Lower lobe of right lung (tissue), 2 donors: ENCODE results near the gene PSMB8. TPM values are rescaled to one million over a fixed set of nuclear protein-coding genes. Genes with fewer than 3 reads are reported as not detected.

ENCODE experiments used
- ATAC-seq, 2 donors: fragments of 200-7000 bp; cut with Tn5 transposase; one replicate each; pipeline ENCODE4 v1.9.1; 2020 to 2022; ENCODE audit warnings: mild to moderate bottlenecking in 2 of 2, moderate library complexity in 2 of 2
- DNase-seq: peaks from one replicate; pipeline ENCODE4 v3.0.0-alpha.2; 2020
- H3K27ac ChIP-seq: fragments of 200-600 bp; one replicate; pipeline ENCODE4 v1.8.0; 2022
- H3K27me3 ChIP-seq: fragments of 200-600 bp; one replicate; pipeline ENCODE4 v1.8.0; 2022; ENCODE audit warnings: low read depth
- H3K36me3 ChIP-seq: fragments of 200-600 bp; one replicate; pipeline ENCODE4 v1.8.0; 2022; ENCODE audit warnings: mild to moderate bottlenecking
- H3K4me1 ChIP-seq: fragments of 200-600 bp; one replicate; pipeline ENCODE4 v1.8.0; 2022
- H3K4me3 ChIP-seq: fragments of 200-600 bp; one replicate; pipeline ENCODE4 v1.8.0; 2022; ENCODE audit warnings: mild to moderate bottlenecking
- H3K9me3 ChIP-seq: fragments of 200-600 bp; one replicate; pipeline ENCODE4 v1.8.0; 2022
- CTCF ChIP-seq: fragments of 200-600 bp; IDR thresholded peaks from one replicate; pipeline ENCODE4 v1.8.0; 2022; ENCODE audit warnings: antibody characterized with exemption, mild to moderate bottlenecking
- intact Hi-C: fragments of 100-400 bp; cut with DNase I; formaldehyde crosslinking; loops from one replicate; pipeline ENCODE4 v1.11.0; 2022
- total RNA-seq: library from RNA; stranded (reverse); fragmentation: NEBNext Ultra II Directional; extraction: Animal tissue kit (Norgen Biotek cat#: 25700); gene quantifications from one replicate; pipeline ENCODE4 v1.2.1, GENCODE V29; 2021
- donor health status: DM: no; HTN: yes; CAD: no; lungs with severe emphysema.

PSMB8 gene
- total RNA-seq, 1 donor from 2014 or later: 103 TPM

- Histone ChIP-seq H3K9me3 (no peaks in the 10 kb centered on the region), H3K36me3 (peaks cover 49% of the 10 kb centered on the region), H3K4me1 (peaks cover 42% of the 10 kb centered on the region), H3K27ac (peak overlapping the region; percentile 93), H3K27me3 (no peaks in the 10 kb centered on the region), H3K4me3 (no peak overlapping the region)
- no peak for DNase-seq
- intact Hi-C loops: no loop called here
- no peak for TF ChIP-seq CTCF
- ATAC-seq: no peak
Measured at GRCh38 chr6:32839356-32839755, 4.5 kb downstream of the PSMB8 start.

GRCh38 chr6:32838114-32838958, 5.5 kb downstream of the PSMB8 start, which contains the start of gene TAP2:
TSS of gene TAP2 (minus strand) at chr6:32838739. CDS start at chr6:32838233, 506 bp downstream.
- Histone ChIP-seq H3K9me3 (no peaks in the 10 kb centered on the region), H3K4me1 (peaks cover 42% of the 10 kb centered on the region), H3K27me3 (no peaks in the 10 kb centered on the region), H3K4me3 (peak within 1 kb of the TSS; percentile 85), H3K36me3 (peaks cover 55% of the 10 kb centered on the region), H3K27ac (peak within 1 kb of the TSS; percentile 93)
- TF ChIP-seq CTCF: peak; percentile 98
- ATAC-seq (peak; percentile 97 to 99), DNase-seq (peak; percentile 97)
- intact Hi-C loops: no loop called here

GRCh38 chr6:32837651-32838113, 6.2 kb downstream of the PSMB8 start:
- ATAC-seq (peak; percentile 0 to 1), DNase-seq (no peak)
- Histone ChIP-seq H3K36me3 (peaks cover 55% of the 10 kb centered on the region), H3K4me1 (peaks cover 40% of the 10 kb centered on the region), H3K9me3 (no peaks in the 10 kb centered on the region), H3K4me3 (peak overlapping the region; percentile 85), H3K27me3 (no peaks in the 10 kb centered on the region), H3K27ac (peak overlapping the region; percentile 93)
- TF ChIP-seq CTCF: no peak
- intact Hi-C loops: no loop called here

- Histone ChIP-seq H3K27ac (no peak overlapping the region), H3K27me3 (no peaks in the 10 kb centered on the region), H3K36me3 (peaks cover 53% of the 10 kb centered on the region), H3K4me1 (peaks cover 32% of the 10 kb centered on the region), H3K9me3 (no peaks in the 10 kb centered on the region), H3K4me3 (no peak overlapping the region)
- intact Hi-C loops: no loop called here
- DNase-seq: no peak
- no peak for ATAC-seq
- TF ChIP-seq CTCF: no peak
Measured at GRCh38 chr6:32836873-32837272, 7.0 kb downstream of the PSMB8 start.

- H3K4me1 ChIP-seq: peaks cover 26% of the 10 kb centered on the region
- no peak overlapping the region for H3K27ac ChIP-seq
- no peaks in the 10 kb centered on the region for H3K27me3 ChIP-seq
- no peaks in the 10 kb centered on the region for H3K9me3 ChIP-seq
- no peak overlapping the region for H3K4me3 ChIP-seq
- intact Hi-C loops: no loop called here
- TF ChIP-seq CTCF: no peak
- ATAC-seq (no peak), DNase-seq (no peak)
- H3K36me3 ChIP-seq: peaks cover 53% of the 10 kb centered on the region
Measured at GRCh38 chr6:32835167-32835893, 8.5 kb downstream of the PSMB8 start.
